CD4-positive, alpha-beta T cell treated with Interferon gamma for 1 hour (primary cell): ENCODE results near the gene ZFP42.
"Not testable (repeated sequence)": the region's sequence is repeated elsewhere in the genome, so short reads cannot be mapped to it uniquely, and the experiment has no call there.

Source experiments
- DNase-seq: peaks from one replicate; pipeline ENCODE4 v3.0.0-alpha.2; 2020

The ZFP42 gene

GRCh38 chr4:187995322-187996207 lies at the start of gene ZFP42:
Gene ZFP42 (plus strand): TSS chr4:187995771. CDS start chr4:188002808, 7,037 bp downstream.
- DNase-seq = no peak

GRCh38 chr4:187961171-187961570 lies 34.4 kb upstream of the ZFP42 start:
- no peak for DNase-seq

DNA sequence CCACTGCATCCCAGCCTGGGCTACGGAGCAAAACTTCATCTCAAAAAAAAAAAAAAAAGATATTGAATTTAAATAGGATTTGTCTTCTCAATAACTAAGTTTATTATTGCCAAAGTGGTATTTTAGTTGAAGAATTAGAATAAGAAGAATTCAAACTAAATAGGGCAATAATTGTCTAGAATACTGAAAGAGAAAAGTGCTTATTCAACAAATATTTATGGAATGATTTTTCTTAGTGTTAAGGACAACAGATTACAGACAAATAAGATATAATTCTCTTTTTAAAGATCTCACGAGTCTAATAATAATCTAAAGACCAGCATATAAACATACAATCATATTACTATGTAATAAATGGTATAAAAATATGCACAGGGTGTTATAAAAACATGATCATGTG lies 33.6 kb upstream of the ZFP42 start:
- DNase-seq = no peak

DNA sequence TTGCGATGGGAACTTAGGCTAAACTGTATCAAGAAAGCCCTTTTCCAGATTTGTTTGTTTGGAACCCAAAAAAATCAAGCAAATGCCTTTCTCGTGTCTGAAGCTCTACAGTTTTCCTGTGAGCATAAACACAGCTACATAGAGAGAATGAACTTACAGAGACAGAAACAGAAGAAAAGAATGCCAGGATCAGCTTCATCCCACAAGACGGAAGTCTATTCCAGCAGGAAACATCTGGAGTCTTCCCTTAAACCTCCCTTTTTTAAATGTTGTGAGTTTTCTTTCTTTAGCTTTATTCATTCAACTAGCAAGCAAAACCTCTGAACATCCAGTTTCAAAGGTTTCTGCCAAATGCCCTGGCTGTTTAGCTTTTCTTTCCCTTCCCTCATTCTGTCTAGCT lies 32.6 kb upstream of the ZFP42 start:
- DNase-seq = no peak

DNA sequence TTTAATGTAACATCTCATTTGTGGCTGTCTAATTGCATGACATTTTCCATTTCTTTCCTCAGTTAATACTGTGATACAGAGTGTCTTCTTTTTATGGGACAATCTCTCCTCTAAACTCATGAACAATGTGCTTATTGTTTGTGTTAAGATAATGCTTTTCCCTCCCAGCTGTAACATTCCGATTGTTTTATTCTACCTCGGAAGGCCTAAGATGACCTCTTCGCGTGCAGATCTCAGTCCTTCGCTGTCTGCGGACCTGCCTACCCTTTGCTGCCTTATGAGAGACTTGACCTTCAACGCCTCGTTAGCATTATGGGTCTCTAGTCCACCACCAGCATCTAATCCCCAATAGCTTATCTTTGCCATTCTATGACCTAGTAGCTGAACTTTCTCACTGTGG lies 29.8 kb upstream of the ZFP42 start:
- no peak for DNase-seq

DNA sequence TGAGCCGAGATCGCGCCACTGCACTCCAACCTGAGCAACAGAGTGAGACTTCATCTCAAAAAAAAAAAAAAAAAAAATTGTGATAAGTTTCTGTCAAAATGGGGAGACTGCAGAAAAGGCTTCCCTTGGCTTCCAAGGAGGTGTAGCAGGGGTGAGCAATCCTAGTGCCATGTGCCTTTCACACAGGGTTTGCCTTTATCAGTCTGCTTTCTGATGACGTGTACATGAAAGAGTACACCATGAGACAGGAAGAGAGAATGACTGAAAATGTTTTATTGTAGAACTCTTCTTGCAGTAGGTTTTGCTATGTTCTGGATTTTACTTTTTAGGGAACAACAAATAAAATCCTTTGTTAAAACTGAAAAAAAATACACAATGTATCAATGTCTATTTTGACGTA lies 23.4 kb upstream of the ZFP42 start:
- no peak for DNase-seq

DNA sequence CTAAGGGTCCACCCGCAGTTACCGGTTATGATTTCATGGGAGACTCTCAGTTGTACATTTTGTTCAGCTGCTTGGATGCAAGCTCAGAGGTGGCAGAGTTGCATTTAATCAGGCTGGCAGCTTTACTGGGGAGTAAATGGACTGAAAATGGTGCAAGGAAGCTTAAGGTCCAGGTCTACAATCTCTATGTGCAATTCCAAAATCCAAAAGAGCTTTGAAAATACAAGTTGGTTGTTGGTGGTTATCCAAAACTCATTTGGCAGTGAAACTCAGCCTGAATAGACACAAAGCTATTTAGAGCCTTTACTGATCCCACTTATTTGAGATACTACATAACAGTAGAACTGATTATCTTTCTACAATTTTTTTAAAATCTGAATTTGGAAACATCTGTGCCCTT lies 11.8 kb upstream of the ZFP42 start:
- DNase-seq = no peak

- DNase-seq = no peak
Measured at GRCh38 chr4:187992971-187993370, 2.6 kb upstream of the ZFP42 start.

GRCh38 chr4:187993827-187994226 lies 1.7 kb upstream of the ZFP42 start:
- no peak for DNase-seq

DNA sequence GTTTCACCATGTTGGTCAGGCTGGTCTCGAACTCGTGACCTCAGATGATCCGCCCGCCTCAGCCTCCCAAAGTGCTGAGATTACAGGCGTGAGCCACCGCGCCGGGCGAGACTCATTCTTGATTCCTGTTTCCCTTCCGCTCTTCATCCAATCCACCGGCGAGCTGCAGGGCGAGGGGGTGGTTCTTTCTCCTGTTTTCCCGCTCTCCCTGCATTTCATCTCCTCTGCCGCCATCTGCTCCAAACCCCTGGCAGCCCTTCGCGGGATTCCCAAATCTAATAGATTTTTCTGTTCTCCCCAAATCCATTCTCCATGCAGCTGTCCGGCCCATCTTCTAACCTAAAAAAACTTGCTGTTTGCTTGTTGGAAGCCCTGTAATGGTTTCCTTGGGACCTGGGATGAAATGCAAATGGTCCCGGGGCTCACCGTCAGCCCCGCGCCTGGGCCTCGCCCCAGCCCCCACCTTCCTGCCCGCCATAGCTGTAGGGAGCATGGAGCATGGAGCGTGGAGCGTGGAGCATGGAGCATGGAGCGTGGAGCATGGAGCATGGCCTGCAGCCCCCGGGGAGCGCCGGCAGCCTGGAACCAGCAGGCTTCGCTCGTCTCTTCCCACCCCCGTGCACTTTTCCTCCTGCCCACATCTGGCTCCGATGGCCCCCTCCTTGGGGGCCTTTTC lies 1.1 kb downstream of the ZFP42 start:
- no peak for DNase-seq

DNA sequence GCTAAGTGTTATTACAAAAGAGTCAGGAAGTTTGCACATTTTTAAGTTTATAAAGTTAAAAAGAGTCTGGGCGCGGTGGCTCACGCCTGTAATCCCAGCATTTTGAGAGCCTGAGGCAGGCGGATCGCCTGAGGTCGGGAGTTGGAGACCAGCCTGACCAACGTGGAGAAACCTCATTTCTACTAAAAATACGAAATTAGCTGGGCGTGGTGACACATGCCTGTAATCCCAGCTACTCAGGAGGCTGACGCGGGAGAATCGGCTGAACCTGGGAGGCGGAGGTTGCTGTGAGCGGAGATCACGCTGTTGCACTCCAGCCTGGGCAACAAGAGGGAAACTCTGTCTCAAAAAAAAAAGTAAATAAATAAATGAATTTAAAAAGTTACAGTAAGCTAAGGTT lies 2.4 kb downstream of the ZFP42 start:
- DNase-seq = not testable (repeated sequence)

GRCh38 chr4:187999406-187999932 lies 3.9 kb downstream of the ZFP42 start:
- DNase-seq = no peak

DNA sequence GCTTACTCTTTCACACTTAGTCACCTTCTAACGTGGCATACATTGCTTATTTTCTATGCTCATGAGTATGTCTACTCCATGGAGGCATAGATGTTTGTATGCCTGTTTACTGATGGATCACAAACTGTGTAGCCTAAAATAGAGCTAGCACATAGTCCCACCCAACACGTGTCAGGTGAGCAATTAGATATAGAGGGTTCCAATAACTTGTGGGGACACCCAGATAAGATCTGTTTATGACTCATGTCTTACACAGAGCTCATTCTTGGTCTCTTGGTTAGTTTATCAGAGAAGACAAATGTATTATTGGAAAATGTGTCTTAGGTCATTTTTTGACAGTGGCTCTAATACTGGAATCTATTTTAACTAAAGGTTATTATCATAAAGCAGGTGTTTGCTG lies 6.8 kb downstream of the ZFP42 start:
- DNase-seq = no peak

DNA sequence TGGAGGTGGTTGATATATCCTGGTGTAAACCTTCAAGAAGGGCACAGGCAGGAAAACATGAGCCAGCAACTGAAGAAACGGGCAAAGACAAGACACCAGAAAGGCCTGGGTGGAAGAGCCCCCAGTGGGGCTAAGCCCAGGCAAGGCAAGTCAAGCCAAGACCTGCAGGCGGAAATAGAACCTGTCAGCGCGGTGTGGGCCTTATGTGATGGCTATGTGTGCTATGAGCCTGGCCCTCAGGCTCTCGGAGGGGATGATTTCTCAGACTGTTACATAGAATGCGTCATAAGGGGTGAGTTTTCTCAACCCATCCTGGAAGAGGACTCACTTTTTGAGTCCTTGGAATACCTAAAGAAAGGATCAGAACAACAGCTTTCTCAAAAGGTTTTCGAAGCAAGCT lies 7.2 kb downstream of the ZFP42 start:
- DNase-seq = no peak

- no peak for DNase-seq
Measured at GRCh38 chr4:188005561-188005960, 10.0 kb downstream of the ZFP42 start.

DNA sequence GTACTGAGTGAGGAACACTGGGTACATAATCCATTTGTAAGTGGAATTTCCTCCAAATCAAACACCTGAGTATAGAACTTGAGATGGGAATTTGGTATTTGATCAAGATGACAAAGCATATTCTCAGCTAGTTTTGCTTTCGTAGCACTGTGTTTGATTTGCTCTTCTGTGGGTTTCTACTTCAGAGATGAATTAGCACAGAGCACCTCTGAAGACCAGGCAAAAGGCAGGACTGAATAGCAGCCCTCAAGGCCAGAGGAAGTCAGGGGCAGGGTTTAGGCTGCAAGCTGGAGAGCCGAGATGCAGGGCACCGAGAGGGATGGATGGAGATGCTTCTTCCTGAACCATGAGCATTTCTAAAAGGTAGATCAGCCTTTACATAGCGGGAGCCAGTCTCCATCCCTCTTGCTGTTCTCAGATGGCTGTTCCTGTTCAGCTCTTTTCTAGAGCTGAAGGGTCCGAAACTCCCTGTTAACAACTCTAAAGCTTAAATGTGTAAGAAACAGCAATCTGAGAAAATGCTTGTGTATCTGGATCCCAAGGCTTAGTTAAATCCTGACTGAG lies 10.8 kb downstream of the ZFP42 start:
- DNase-seq = no peak

DNA sequence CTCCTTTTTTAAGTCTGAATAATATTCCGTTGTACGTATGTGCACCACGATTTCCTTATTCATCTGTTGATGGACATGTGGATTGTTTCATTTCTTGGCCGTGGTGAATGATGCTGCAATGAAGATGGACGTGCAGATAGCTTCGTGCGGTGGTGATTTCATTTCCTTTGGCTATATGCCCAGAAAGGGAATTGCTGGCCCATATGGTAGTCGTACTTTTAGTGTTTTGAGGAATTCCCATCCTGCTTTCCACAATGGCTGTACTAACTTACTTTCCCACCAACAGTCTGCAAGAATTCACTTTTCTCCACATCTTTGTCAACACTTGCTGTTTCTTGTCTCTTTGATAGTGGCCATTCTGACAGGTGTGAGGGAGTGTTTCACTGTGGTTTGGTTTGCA lies 12.8 kb downstream of the ZFP42 start:
- no peak for DNase-seq

DNA sequence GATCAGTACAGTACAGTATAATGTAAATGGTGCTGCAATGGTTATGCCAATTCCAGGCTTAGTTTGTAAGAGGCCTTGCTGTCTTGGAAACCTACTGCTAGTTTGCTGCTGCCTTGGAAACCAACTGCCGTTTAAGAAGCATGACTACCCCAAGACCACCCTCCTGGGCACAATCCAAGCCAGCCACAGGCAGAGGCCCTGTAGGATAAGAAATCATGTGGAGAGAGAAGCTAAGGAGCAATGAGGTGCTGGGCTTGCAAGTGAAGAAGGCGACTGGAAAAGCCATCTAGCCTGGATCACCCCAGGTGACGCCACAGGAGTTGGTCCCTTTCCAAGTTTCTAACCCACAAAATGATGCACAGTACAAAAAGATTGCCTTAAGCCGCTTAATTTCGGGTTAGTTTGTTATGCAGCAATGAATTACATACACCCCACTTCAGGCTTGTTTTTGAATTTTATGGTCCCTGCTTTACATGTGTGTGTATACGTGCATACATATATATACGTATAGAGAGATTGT lies 16.9 kb downstream of the ZFP42 start:
- DNase-seq = no peak

- no peak for DNase-seq
Measured at GRCh38 chr4:188015025-188015940, 19.7 kb downstream of the ZFP42 start.

DNA sequence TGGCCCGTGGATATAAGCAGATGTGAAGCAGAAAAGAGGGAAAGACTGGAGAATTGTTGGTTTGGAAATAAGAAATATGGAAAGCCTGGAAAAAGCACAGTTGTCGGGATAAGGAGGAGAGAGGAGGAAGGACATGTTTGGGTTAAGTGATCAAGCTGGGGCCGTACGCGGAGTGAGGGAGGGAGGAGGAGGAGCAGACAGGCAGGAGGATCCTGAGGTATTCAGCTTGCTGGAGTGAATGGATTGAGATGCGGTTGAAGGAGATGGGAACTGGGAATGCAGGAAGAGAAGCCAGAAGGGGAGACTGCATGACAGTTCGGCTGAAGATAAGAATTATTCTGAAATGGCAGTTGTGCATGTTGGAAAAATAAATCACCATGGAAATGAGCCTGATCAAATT lies 21.2 kb downstream of the ZFP42 start:
- no peak for DNase-seq

DNA sequence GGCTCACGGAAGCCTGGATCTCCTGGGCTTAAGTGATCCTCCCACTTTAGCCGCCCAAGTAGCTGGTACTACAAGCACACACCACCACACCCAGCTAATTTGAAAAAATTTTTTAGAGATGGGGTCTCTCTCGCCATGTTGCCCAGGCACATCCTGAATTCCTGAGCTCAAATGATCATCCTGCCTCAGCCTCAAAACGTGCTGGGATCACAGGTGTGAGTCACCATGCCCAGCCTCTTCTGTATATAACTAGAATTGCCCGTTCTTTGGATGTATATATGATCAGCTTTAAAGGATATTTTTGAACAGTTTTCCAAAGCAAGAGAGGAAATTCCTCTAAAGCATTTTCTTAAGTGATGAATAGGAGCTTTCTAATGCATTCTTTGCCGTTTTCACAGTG lies 22.7 kb downstream of the ZFP42 start:
- DNase-seq = no peak

DNA sequence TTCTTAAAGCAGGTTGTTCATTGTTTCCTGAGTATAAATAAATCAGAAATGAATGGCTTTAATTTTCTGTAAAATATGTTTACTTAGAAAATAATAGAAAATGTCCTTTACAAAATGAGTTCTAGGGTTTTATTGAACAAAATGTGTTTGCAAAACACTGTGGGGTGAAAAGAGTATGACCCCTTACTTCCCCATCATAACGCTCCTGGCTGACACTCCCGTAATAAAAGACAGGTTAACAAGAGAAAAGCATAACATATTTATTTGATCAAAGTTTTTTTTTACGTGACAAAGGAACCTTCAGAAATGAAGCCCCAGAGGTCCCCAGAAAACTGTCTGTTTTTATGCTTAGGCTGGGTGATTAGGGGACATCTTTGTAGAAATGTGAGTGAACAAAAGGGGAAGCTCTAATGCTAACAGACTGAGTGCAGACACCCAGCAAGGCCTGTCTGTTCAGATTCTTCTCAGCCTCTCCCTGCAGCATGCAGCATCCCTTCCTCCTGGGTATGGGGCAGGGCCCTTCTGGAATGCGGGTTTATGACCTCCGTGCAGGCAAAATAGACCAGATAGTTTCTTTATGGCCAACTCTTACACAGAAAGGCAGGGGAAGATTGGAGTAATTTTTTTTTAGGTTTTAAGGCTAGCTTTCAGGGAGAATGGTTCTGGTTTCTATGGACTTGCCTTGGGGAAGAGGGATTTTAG lies 26.1 kb downstream of the ZFP42 start:
- DNase-seq = no peak
